GM12873 (cell line): ENCODE data around the gene CYP11A1.

Experiments
- CTCF ChIP-seq: IDR thresholded peaks from 2 replicates; pipeline ENCODE4 v1.5.1; 2012; ENCODE audit warnings: low read depth, mild to moderate bottlenecking, moderate library complexity, low read length, control low read depth; ENCODE audit not compliant: insufficient read depth; ENCODE audit errors: missing control alignments

The CYP11A1 gene

GRCh38 chr15:74384881-74385643 lies 17.6 kb upstream of the CYP11A1 start:
- TF ChIP-seq CTCF, result no peak

- no peak for TF ChIP-seq CTCF
These were observed 17.1 kb upstream of the CYP11A1 start for GRCh38 chr15:74384566-74384880.

- TF ChIP-seq CTCF, result no peak
These were observed 16.5 kb upstream of the CYP11A1 start for GRCh38 chr15:74383695-74384565.

- no peak for TF ChIP-seq CTCF
These were observed 15.8 kb upstream of the CYP11A1 start for GRCh38 chr15:74383286-74383685.

GRCh38 chr15:74382004-74382816 lies 14.8 kb upstream of the CYP11A1 start:
- peak; percentile 96 for TF ChIP-seq CTCF

GRCh38 chr15:74381481-74381880 lies 14.0 kb upstream of the CYP11A1 start:
- no peak for TF ChIP-seq CTCF

- TF ChIP-seq CTCF, result no peak
These were observed 13.7 kb upstream of the CYP11A1 start for GRCh38 chr15:74381190-74381453.
